NCI-H2196 treated with DMSO at 0.1 percent for 48 hours (cell line): Measurements from ENCODE around the gene SMAD6.

Experiments used
- DNase-seq: peaks from one replicate; lab custom pipeline; 2025; ENCODE audit not compliant: unreplicated experiment; lab: John Stamatoyannopoulos, UW

The SMAD6 gene

DNA sequence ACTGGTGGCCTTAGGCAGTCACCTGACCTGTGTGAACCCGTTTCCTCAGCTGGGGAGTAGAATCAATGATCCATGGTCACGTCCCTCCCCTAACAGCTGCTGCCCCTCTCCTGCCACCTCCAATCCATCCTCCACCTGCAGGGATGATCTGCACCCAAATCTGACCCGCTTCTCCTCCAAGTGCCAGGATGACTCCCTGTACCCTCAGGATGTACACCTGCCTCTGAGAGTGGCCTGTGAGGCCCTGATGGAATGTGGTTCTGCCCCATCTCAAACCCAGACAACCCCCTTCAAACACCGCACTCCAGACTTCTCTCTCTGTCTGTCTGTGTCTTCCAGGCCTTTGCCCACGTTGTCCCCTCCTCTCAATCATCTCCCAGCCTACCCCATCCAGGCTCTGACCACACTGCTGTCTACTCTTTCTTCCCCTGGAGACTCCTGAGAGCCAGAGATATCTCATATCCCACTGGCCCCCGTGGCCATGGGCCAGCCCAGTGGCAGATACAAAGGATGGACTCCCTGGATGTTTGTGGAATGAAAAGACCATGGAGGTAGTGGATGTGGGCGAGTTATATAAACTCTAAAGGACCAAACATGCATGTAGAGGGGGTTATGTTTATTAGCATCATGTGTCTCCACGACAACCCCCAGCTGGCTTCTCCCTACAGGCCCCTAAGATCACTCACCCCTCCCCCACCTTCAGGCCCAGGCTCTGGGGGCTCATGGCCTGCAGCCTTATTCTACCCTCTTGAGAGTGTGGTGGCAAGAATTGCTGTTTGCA is 84.9 kb downstream of the SMAD6 start:
- no peak for DNase-seq

DNA sequence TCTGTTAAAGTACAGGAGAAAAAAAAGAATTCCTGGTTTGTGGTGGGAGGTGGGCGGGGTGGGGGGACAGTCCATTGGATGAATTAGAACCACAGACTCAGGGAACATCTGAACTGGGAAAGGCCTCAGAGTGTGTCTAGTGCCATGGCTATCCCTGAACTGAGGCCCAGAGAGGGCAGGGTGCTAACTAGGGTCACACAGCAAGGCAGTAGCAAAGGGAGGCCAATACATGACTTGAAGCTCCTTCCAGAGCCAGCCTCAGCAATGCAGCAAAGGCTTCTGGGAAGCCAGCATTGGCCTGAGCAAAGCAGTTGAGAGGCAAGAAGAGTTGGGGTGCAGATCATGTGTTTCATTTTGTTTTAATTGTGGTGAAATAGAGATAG is 85.4 kb downstream of the SMAD6 start:
- DNase-seq: no peak

DNA sequence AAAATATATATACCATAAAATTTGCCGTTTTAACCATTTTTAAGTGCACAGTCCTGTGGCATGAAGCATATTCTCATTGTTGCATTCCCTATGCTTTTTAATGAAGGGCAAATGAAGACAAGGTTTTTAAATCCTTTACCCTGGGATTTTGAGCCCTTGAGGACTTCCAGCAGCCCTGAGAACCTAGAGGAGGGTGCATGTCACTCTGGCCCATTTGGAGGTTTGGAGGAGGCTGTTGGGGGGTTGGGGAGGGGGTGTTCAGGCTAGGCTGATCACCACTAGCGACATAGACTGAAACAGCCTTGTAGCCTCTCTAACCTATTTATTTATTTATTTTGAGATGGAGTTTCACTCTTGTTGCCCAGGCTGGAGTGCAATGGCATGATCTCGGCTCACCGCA is 86.0 kb downstream of the SMAD6 start:
- no peak for DNase-seq

DNA sequence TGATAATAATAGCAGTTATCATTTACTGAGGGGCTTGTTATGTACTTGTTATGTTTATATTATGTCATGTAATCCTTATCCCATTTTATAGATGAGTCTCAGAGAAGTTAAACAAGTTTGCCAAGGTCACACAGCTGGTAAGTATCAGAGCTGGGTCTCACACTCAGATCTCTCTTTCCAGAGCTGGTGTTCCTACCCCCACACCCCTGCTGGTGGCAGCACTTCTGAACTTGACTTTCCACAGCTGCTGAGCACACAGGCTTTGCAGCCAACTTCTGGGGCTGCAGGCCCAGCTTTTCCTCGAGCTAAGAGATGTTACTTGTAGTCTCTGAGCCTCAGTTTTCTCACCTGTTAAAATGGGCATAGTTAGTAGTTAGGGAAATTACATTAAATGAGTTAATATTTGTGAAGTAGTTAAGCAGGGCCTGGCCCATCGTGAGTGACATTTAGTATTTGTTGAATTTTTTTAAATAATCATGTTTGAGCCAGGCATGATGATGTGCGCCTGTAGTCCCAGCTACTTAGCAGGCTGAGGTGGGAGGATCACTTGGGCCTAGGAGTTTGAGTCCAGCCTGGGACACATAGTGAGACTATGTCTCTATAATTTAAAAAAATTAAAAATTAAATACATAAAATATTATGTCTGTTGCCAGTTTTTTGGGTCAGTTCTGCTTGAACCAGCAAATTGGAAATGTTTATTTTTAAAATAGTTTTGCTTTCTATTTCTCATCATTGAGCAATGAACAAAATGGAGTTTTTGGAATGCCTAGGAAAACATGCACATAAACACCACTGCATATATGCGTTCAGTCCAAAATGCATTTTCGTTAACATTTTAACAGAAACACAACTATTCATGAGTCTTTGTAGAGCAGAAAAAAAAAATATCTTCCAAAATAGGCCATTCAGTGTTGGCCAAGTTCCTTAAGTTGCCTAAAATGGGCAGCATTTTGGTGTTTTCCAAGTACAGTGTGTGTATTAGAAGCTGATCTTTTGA is 87.3 kb downstream of the SMAD6 start:
- no peak for DNase-seq

DNA sequence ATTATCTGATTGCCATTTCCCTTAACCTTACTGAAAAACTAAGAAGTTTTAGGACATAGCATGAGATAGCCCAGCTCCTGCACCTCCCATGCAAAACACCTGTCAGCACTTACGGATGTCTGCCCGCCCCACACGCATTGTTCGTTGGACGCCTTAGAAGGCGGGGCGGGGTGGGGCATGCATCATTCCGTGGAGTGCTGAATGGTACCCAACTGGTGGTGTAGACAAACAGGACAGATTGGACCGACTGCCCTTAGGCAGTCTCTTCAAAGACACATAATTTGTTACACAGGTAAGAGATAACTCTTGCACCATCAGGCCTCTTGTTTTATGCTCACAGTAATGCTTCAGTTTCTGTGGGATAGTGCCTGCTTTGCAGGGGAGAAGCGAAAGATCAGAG is 93.8 kb downstream of the SMAD6 start:
- DNase-seq: no peak

DNA sequence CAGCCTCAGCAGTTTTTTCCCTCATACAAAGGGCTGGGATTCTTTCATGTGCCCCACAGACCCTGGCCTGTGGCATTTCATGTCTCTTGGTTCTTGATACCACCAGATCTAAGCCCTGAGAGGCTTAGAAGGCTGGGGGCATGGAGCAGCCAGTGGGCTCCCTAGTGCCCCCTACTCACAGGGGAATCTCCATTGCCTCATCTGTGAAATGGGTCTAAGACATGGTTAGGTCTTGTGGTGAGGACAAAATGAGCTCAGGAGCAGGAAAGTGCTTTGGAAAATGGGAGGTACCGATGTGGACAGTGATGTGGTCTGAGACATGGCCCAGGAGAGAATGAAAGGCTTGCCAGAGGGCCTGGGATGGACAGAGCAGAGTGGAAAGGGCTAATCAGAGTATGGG is 94.3 kb downstream of the SMAD6 start:
- DNase-seq: no peak

DNA sequence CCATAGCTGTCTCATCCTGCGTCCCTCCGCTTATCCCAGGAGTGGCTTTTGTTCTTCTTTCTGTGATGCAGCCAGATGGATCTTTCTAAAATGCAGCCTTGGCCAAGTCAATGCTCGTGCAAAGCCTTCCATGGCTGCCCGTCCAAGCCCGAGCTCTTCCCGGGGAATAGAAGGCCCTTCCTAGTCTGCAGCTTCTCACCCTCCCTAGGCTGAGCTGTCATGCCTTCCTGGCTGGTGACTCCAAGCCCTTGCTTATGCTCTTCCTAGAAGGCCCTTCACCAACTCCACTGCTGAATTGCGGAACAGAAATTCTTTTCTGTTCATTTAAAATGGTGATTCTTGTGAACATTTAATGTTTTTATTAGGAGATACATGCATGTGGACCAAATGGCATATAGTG is 95.9 kb downstream of the SMAD6 start:
- DNase-seq: no peak

DNA sequence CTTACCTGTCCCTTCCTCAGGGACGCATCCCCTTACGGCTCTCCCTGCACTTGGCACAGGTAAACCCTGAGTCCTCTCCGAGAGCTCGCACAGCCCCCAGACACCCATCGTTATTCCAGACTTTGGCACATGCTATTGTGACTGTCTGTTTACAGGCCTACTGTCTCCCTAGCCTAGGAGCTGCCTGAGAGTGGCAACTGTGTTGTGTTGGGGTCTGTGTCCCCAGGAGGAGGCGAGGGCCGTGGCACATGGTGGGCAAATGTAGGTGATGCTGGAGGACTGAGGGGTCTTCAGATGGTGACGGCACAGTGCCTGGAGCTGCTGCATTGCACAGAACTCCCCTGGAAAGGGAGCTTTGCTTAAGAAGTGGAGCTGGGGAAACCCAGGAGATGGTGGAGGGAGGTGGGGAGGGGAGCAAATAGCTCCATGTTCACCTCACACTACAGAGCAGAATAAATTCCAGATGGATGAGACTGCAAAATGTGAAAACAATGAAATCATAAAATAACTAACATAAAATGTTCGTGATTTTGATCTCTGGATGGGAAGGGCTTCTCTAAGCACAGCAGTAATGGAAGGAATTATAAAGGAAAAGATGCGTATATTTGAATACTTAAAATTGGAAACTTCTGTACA is 96.5 kb downstream of the SMAD6 start:
- DNase-seq: no peak

DNA sequence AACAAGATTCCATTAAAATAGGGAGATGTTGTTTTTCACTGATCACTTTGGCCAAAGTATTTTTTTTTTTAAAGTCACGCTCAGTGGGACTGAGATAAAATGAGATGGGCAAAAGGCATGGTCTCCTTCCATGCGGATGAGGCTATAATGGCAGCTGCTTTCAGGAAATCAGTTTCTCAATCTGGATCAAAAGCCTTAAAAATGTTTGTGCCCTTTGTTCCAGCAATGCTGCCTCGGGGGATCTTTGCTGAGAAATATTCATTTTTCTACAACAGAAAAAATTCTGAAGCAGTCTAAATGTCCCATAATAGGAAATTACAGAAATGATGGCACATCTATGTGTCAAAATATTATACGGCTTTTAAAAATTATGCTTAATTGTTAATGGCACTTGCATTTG is 97.2 kb downstream of the SMAD6 start:
- no peak for DNase-seq

DNA sequence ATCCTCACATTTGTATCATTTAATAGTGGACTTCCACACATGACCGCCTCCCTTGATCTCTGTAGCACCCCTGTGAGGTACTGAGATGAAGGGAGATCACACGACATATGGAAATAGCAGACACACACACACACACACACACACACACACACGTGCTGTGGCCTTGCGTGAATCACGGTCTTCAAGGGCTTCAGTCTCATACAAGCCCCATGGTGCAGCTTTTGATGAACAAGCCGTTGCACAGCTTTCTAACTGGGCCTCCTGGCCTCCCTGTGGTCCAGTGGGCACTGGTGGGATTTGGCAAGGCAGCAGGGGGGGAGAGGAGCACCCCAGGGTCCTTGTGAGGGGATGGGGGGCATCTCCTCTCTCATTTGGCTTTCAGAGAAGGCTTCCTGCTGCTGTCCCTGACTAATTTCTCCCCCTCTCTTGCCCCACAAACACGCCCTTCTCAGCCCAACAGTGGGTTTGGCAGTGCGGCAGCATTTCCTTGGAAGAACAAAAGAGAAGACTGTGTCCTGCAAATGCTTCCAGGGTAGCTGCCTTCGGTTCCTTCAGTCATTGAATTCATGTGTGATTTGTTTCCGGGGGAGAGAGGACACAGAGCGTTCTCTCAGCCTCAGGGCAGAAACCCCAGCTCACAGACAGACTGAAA is 98.7 kb downstream of the SMAD6 start:
- DNase-seq: no peak

DNA sequence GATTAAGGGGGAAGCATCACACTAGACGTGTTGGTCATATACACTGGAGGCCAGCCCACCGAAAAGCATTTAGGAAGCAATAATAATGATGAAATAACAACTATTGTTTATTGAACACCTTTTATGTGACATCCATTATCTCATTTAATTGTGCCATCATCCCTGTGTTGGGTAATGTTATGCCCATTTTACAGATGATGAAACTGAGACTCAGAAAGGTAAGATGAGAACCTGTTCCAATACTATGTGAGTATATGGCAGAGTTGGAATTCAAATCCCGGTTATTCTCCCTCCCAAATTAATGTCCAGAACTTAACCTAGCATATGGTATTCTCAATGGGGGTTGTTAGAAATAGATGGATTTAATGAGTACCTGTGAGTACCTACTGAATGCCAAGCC is 99.2 kb downstream of the SMAD6 start:
- DNase-seq: no peak

DNA sequence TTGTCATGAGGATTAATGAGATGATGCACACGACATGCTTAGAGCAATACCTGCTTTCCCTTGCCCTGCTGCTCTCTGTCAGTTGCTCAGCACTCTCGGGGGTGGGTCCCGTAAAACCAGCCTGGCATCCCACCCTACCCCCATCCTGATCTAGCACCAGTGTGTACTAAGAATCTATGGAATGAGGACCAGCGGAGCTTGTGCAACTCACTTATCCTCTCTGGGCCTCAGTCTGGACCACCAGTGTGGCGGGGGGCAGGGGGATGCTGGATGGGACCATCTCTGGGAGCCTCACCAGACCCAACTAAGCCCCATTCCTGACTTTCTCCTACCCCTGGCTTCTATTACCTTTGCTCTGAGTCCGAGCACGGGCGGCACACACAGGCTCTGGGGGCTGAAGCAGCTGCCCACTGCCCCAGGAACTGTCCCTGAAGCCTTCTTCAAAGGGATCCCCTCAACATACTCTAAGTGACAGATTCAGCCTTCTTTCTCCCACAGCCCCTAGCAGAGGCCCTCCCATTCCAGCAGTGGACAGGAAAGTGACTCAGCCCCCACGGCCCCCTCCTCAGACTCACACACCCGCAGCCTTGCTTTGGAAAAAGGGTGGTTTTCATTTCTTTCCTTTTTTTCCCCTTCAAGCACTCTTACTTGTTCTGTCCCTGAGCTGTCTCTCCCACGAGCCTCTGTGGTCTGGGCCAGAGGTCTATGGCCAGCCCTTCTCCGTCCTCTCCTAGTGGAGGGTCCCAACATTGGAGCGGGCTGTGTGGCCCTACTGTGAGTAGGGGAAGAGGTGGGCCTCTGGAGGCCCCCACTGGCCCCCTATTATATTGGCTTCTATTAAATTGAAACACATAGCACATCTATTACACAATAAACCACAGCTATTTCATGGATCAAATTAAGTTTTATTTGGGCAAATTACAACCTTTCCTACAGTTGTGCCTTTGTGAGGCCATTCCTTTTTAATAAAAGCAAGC is 100.3 kb downstream of the SMAD6 start:
- DNase-seq: no peak

DNA sequence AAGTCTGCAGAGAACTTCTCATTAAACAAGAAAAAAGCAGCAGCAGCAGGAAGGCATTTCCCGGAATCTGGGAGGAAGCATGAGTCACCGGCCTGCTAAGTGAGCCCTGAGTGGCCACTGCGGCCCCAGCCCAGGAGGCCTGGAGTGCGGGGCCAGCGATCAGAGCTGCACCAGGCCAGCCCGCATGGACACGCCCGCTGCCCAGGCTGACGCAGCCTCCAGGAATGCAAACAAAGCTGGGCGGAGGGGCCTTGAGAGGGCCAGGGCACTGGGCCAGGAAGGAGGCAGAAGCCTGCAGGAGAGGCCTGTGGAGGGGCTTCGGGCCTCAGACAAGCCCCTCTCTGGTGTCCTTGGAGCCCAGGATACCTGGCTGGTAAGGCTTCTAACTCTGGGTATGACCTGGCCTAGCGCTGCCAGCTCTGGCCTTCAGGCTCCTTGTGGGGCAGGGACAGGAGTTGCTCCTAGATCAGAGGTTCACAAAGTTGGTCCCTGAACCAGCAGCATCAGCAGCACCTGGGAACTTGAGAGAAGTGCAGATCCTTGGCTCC is 101.2 kb downstream of the SMAD6 start:
- DNase-seq: no peak

DNA sequence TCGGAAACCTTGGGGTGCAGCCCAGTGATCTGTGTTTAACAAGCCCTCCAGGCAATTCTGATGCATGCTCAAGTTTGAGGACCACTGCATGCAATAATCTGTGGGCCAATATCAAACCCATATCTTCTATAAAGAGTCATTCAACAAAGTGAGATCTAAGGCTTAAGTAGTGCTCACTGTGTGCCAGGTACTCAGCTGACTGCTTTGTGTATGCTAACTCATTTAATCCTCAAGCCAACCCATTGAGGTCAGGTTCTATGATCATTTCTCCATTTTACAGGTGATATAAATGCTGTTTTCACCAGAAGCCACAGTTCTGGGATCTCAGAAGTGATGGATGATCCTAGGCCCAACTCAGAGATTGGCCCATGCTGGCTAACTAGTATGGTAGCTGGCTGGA is 101.7 kb downstream of the SMAD6 start:
- DNase-seq: no peak

DNA sequence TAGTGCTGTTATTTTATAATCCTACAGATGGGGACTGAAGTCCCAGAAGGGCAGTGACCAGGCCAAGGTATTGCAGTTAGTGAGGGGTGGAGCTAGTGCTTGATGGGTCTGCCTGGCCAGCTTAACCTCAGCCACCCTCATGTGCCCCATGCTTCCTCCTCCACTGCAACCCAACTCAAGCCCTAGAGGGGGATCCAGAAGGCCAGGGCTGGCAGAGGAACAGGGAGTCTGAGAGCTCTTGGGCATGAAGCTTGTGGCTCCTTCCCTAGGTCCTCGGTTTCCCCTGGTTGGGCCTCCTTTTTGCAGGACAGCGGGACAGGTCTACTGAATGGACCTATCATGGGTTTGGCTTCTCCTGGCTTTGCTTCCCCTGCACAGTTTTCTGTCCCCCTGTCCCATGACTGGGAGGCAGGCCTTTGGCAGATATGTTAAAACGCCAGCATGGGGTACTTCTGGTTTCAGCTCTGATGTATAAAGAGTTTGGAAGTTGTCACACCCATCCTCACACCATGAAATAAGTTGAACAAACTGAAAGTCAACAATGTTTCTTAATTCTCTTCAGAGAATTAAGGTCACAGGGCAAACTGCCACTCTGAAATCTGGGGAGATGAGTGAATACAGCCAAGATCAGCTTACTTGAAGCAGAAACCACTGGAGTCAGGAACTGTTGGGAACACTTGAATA is 103.3 kb downstream of the SMAD6 start:
- DNase-seq: no peak

DNA sequence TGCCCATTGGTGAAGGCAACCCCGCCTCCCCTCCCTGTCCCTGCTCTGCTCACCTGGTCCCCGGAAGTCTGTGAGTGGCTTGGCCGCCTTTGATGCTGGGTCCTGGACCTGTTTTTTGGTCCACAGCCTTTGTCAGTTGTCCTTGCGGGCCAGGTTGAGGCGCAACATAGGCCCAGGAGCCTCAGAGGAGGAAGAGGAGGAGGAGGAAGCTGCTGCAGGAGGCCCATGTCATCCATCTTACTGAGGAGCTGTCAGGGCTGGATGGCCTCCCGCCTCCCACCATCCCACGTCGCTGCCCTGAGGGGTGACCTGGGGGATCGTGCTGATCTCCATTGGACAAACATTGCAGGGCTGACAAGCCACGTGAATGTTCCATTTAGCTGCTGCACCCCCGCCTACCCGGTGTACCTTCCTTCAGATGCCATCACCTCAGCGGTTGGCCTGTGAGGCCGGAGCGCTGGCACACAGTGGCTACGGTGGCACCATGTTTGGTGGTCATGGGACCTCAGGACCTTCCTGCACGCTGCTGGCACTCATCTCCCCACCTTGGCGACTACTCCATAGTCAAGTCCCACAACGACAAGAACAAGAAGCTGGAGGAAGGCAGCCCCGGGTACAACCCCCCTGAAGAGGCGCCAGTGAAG is 106.3 kb downstream of the SMAD6 start:
- DNase-seq: no peak

DNA sequence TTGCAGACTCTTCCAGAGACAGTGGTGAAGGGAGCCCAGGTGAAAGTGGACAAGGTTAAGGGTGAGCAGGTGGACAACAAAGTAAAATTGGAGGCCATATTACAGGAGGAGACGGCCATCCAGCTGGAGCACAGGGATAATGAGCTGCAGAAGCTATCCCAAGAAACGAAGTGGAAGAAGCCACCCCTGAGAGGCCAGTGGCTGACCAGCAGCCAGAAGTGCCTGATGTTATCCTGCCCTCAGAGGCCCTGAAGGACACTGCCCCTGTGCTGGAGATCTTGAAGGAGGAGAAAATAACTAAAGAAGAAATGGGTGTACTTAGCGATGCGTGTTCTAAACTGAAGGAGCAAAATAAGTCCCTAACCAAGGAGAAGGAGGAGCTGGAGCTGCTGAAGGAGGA is 107.6 kb downstream of the SMAD6 start:
- DNase-seq: no peak

DNA sequence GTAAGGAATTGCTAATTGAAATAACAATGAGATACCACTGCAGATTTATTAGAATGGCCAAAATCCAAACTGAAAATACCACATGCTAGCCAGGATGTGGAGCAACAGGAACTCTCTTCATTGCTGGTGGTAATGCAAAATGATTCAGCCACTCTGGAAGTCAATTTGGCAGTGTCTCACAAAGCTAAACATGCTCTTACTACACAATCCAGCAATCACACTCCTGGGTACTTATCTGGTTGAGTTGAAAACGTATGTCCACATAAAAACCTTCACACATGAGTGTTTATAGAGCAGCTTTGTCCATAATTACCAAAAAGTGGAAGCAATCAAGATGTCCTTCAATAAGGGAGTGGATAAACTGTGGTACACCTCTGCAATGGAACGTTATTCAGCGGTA is 113.3 kb downstream of the SMAD6 start:
- no peak for DNase-seq

DNA sequence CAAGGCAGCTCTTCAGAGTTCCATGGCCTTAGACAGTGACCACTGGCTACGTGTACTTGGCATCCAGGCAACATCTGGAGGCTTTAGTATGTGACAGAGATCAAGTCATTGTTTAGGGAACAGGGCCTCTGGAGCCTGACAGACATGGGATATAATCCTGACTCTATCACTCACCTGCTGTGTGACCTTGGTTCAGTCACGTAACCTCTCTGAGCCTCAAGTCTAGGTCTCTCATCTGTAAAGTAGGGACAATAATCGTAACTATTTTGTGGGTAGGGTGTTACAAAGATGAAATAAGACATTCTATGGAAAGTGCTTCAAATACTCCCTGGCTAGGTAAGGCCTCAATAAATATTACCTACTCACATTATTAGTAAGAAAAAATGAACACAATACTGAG is 114.2 kb downstream of the SMAD6 start:
- no peak for DNase-seq
